ENCODE data around the gene TREML1. TPM values are rescaled to one million over a fixed set of nuclear protein-coding genes. Genes with fewer than 3 reads are reported as not detected.
"Not testable (repeated sequence)": the region's sequence is repeated elsewhere in the genome, so short reads cannot be mapped to it uniquely, and the experiment has no call there.

The TREML1 gene
- polyA plus RNA-seq, 1 donor, result 0.07 TPM

- Histone ChIP-seq H3K27ac (ENCODE audit: low read length) (no peak overlapping the region), H3K9me3 (ENCODE audit: control insufficient read depth, low read depth, low read length) (no peaks in the 10 kb centered on the region), H3K4me1 (ENCODE audit: control insufficient read depth, insufficient read depth, low read length) (no peaks in the 10 kb centered on the region), H3K36me3 (ENCODE audit: control insufficient read depth, insufficient read depth, low read length) (no peaks in the 10 kb centered on the region), H3K4me3 (ENCODE audit: low read length) (no peak overlapping the region), H3K27me3 (ENCODE audit: control insufficient read depth, insufficient read depth, low read length) (peaks cover 33% of the 10 kb centered on the region)
- no CpG with 5 or more reads among the region's 6 CpGs for WGBS (ENCODE audit: insufficient coverage, low lambda C conversion rate)
- DNase-seq, result peak in 1 of 2 donors; percentile 53
Measured at GRCh38 chr6:41191569-41191968, 37.4 kb upstream of the TREML1 start.

DNA sequence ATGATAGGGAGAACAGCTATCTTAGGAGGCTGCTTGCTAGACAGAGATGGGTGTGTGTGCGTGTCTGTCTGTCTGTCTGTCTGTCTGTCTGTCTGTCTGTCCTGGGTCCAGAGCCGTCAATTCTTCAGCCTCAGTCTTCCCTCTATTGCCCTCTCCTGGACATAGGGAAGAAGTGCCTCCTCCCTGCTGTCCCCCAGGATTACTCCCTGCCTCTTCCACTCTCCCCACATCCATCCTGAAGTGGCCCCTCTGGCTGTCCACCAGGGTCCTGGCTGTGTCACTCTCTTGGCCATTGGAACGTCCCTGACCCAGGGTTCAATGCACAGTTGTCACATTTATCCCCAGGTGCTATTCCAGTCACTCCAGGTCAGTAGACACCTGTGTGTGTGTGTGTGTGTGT lies 36.6 kb upstream of the TREML1 start:
- Histone ChIP-seq H3K9me3 (ENCODE audit: control insufficient read depth, low read depth, low read length) (no peaks in the 10 kb centered on the region), H3K4me3 (ENCODE audit: low read length) (no peak overlapping the region), H3K27ac (ENCODE audit: low read length) (no peak overlapping the region), H3K4me1 (ENCODE audit: control insufficient read depth, insufficient read depth, low read length) (no peaks in the 10 kb centered on the region), H3K36me3 (ENCODE audit: control insufficient read depth, insufficient read depth, low read length) (no peaks in the 10 kb centered on the region), H3K27me3 (ENCODE audit: control insufficient read depth, insufficient read depth, low read length) (peaks cover 27% of the 10 kb centered on the region)
- WGBS (ENCODE audit: insufficient coverage, low lambda C conversion rate), result no CpG with 5 or more reads among the region's 3 CpGs
- no peak for DNase-seq

- H3K9me3 ChIP-seq (ENCODE audit: control insufficient read depth, low read depth, low read length), result no peaks in the 10 kb centered on the region
- no peaks in the 10 kb centered on the region for H3K4me1 ChIP-seq (ENCODE audit: control insufficient read depth, insufficient read depth, low read length)
- H3K27me3 ChIP-seq (ENCODE audit: control insufficient read depth, insufficient read depth, low read length), result peaks cover 19% of the 10 kb centered on the region
- no peaks in the 10 kb centered on the region for H3K36me3 ChIP-seq (ENCODE audit: control insufficient read depth, insufficient read depth, low read length)
- DNase-seq, result no peak
- H3K4me3 ChIP-seq (ENCODE audit: low read length), result no peak overlapping the region
- 100% methylated on average over 1 of the region's 2 CpGs for WGBS (ENCODE audit: insufficient coverage, low lambda C conversion rate)
- H3K27ac ChIP-seq (ENCODE audit: low read length), result no peak overlapping the region
Measured at GRCh38 chr6:41189967-41190366, 35.8 kb upstream of the TREML1 start.

DNA sequence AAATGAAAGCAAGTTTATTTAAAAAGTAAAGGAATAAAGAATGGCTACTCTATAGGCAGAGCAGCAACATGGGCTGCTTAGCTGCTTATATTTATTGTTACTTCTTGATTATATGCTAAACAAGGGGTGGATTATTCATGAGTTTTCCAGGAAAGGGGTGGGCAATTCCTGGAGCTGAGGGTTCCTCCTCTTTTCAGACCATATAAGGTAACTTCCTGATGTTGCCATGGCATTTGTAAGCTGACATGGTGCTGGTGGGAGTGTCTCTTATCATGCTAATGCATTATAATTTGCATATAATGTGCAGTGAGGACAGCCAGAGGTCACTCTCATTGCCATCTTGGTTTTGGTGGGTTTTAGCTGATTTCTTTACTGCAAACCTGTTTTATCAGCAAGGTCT lies 34.9 kb upstream of the TREML1 start:
- not testable (repeated sequence) for H3K4me3 ChIP-seq (ENCODE audit: low read length); H3K27ac ChIP-seq (ENCODE audit: low read length); H3K36me3 ChIP-seq (ENCODE audit: control insufficient read depth, insufficient read depth, low read length); H3K4me1 ChIP-seq (ENCODE audit: control insufficient read depth, insufficient read depth, low read length); H3K9me3 ChIP-seq (ENCODE audit: control insufficient read depth, low read depth, low read length); DNase-seq
- H3K27me3 ChIP-seq (ENCODE audit: control insufficient read depth, insufficient read depth, low read length), result peaks cover 10% of the 10 kb centered on the region

- no CpG with 5 or more reads among the region's 8 CpGs for WGBS (ENCODE audit: insufficient coverage, low lambda C conversion rate)
- no peak overlapping the region for H3K27ac ChIP-seq (ENCODE audit: low read length)
- H3K4me1 ChIP-seq (ENCODE audit: control insufficient read depth, insufficient read depth, low read length), result no peaks in the 10 kb centered on the region
- H3K4me3 ChIP-seq (ENCODE audit: low read length), result no peak overlapping the region
- H3K36me3 ChIP-seq (ENCODE audit: control insufficient read depth, insufficient read depth, low read length), result no peaks in the 10 kb centered on the region
- H3K9me3 ChIP-seq (ENCODE audit: control insufficient read depth, low read depth, low read length), result no peaks in the 10 kb centered on the region
- no peak for DNase-seq
- peaks cover 10% of the 10 kb centered on the region for H3K27me3 ChIP-seq (ENCODE audit: control insufficient read depth, insufficient read depth, low read length)
Measured at GRCh38 chr6:41187924-41188886, 34.1 kb upstream of the TREML1 start.

DNA sequence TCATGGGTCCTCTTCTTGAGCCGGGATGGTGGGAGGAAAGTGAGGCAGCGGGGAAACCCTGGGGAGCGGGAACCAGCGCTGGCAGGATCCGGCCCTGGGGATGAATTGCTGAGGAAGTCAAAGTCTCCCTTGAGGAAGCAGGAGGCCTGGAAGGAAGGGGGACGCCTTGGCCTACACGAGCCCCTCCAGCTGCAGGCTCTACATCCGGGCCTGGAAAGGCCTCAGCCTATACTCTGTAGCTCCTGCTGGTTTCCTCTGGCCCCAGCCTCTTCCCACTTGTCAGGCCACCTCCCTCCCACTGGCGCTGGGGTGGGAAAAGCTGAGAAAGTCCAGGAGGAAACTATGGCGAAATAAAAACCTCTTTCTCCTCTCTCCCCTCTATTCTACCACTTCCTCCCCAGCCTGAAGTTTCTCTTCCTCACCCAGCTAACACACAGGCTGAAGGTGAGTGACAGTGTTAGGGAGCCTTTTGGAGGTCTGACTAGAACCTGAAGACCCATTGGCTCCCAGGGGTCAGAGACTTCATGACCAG lies 31.9 kb upstream of the TREML1 start:
- no CpG with 5 or more reads among the region's 10 CpGs for WGBS (ENCODE audit: insufficient coverage, low lambda C conversion rate)
- no peaks in the 10 kb centered on the region for H3K9me3 ChIP-seq (ENCODE audit: control insufficient read depth, low read depth, low read length)
- no peaks in the 10 kb centered on the region for H3K4me1 ChIP-seq (ENCODE audit: control insufficient read depth, insufficient read depth, low read length)
- no peaks in the 10 kb centered on the region for H3K36me3 ChIP-seq (ENCODE audit: control insufficient read depth, insufficient read depth, low read length)
- no peak overlapping the region for H3K27ac ChIP-seq (ENCODE audit: low read length)
- H3K27me3 ChIP-seq (ENCODE audit: control insufficient read depth, insufficient read depth, low read length), result no peaks in the 10 kb centered on the region
- DNase-seq, result no peak
- H3K4me3 ChIP-seq (ENCODE audit: low read length), result no peak overlapping the region

DNA sequence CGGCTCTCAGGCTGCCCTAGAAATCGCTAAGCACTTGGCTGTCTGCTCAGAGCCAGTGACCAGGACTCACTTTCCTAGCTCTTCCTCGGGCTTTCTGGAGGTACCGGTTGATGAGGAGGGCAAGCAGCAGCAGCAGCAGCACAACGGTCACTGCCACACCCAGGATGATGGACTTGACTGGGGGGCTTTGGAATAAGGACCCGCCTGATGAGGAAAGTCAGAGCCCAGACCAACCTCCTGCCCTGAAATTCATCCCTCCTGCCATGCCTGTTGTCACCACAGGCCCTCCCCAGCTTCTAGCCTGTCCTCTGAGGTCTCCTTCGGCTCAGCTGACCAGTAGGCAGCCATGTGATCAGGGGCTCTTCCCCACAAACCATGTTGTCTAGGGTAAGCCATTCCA lies 30.6 kb upstream of the TREML1 start:
- Histone ChIP-seq H3K36me3 (ENCODE audit: control insufficient read depth, insufficient read depth, low read length) (no peaks in the 10 kb centered on the region), H3K27ac (ENCODE audit: low read length) (no peak overlapping the region), H3K27me3 (ENCODE audit: control insufficient read depth, insufficient read depth, low read length) (no peaks in the 10 kb centered on the region), H3K4me3 (ENCODE audit: low read length) (no peak overlapping the region), H3K4me1 (ENCODE audit: control insufficient read depth, insufficient read depth, low read length) (no peaks in the 10 kb centered on the region), H3K9me3 (ENCODE audit: control insufficient read depth, low read depth, low read length) (no peaks in the 10 kb centered on the region)
- DNase-seq, result no peak
- 80% methylated on average over 2 of the region's 7 CpGs for WGBS (ENCODE audit: insufficient coverage, low lambda C conversion rate)

GRCh38 chr6:41182069-41183034 lies 28.2 kb upstream of the TREML1 start:
- H3K4me1 ChIP-seq (ENCODE audit: control insufficient read depth, insufficient read depth, low read length), result no peaks in the 10 kb centered on the region
- no peaks in the 10 kb centered on the region for H3K9me3 ChIP-seq (ENCODE audit: control insufficient read depth, low read depth, low read length)
- peaks cover 1% of the 10 kb centered on the region for H3K27me3 ChIP-seq (ENCODE audit: control insufficient read depth, insufficient read depth, low read length)
- no peak overlapping the region for H3K4me3 ChIP-seq (ENCODE audit: low read length)
- 82% methylated on average over 2 of the region's 4 CpGs for WGBS (ENCODE audit: insufficient coverage, low lambda C conversion rate)
- no peak overlapping the region for H3K27ac ChIP-seq (ENCODE audit: low read length)
- peak; percentile 42 to 57 for DNase-seq
- no peaks in the 10 kb centered on the region for H3K36me3 ChIP-seq (ENCODE audit: control insufficient read depth, insufficient read depth, low read length)

GRCh38 chr6:41181566-41181965 lies 27.4 kb upstream of the TREML1 start:
- no peak overlapping the region for H3K27ac ChIP-seq (ENCODE audit: low read length)
- no peaks in the 10 kb centered on the region for H3K9me3 ChIP-seq (ENCODE audit: control insufficient read depth, low read depth, low read length)
- H3K27me3 ChIP-seq (ENCODE audit: control insufficient read depth, insufficient read depth, low read length), result peaks cover 3% of the 10 kb centered on the region
- DNase-seq, result no peak
- no peak overlapping the region for H3K4me3 ChIP-seq (ENCODE audit: low read length)
- no CpG with 5 or more reads among the region's 1 CpG for WGBS (ENCODE audit: insufficient coverage, low lambda C conversion rate)
- no peaks in the 10 kb centered on the region for H3K36me3 ChIP-seq (ENCODE audit: control insufficient read depth, insufficient read depth, low read length)
- no peaks in the 10 kb centered on the region for H3K4me1 ChIP-seq (ENCODE audit: control insufficient read depth, insufficient read depth, low read length)

- WGBS (ENCODE audit: insufficient coverage, low lambda C conversion rate), result no CpG with 5 or more reads among the region's 4 CpGs
- no peaks in the 10 kb centered on the region for H3K36me3 ChIP-seq (ENCODE audit: control insufficient read depth, insufficient read depth, low read length)
- no peak overlapping the region for H3K4me3 ChIP-seq (ENCODE audit: low read length)
- no peak for DNase-seq
- no peak overlapping the region for H3K27ac ChIP-seq (ENCODE audit: low read length)
- no peaks in the 10 kb centered on the region for H3K9me3 ChIP-seq (ENCODE audit: control insufficient read depth, low read depth, low read length)
- H3K4me1 ChIP-seq (ENCODE audit: control insufficient read depth, insufficient read depth, low read length), result no peaks in the 10 kb centered on the region
- peaks cover 3% of the 10 kb centered on the region for H3K27me3 ChIP-seq (ENCODE audit: control insufficient read depth, insufficient read depth, low read length)
Measured at GRCh38 chr6:41179163-41179562, 25.0 kb upstream of the TREML1 start.
